Anterior cingulate cortex (tissue), 58 donors: Measurements from ENCODE around the gene KIRREL1.

Source experiments
- DNase-seq, 58 donors: peaks; one replicate each; lab custom pipeline; 2025; lab: John Stamatoyannopoulos, UW

The KIRREL1 gene

DNA sequence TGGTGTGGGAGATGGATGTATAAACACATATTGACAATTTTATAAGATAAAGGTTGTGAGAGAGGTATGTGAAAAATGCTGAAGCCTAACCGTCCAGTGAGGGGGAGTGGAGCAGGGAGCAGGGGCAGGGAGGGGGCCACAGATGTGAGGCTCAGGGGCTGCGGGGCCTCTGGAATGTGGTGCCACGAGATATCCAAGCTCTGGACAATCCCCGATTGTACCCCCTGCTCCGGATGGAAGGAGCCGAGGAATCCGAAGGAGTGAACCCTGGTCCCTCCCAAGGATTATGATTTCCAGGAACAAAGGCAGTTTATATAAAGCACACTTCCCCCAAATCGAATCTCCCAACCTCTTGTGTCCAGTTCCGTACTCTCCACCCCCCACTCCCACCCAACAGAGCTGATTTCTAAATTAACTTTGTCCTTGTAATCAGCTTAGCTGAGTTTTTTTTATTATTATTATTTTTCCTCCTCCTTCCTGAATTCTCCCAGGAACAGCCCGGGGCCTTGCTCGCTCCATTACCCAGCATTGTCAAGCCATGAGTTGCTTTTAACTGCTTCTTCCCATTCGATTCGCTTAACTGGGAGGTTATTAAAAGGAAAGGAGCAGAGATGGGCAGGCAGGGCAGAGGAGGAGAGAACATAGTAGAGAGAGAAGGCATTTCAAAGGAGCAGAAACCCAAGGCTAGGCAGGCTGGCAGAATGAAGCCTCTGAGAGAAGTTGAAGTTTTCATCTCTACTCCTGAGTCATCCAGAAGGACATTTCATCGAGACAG is 9.4 kb downstream of the KIRREL1 start:
- no peak for DNase-seq

DNA sequence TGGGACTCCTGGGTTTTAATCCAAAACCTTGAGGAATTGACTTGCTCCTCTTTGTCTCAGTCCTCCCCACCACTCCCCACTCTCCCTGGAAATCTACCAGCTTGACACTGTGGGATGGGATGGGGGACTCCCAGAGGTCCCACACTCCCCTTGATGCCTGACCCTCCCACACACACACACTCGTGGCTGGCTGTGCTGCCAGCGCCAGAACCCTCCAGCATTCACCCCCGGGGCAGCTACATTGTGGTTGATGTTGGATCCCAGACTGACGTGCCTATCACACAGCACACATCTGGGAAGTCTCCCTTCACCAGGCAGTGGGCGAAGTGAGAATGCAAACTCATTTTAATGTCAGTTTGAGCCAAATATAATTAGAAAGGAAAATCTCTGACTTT is 10.0 kb downstream of the KIRREL1 start:
- DNase-seq, result no peak

DNA sequence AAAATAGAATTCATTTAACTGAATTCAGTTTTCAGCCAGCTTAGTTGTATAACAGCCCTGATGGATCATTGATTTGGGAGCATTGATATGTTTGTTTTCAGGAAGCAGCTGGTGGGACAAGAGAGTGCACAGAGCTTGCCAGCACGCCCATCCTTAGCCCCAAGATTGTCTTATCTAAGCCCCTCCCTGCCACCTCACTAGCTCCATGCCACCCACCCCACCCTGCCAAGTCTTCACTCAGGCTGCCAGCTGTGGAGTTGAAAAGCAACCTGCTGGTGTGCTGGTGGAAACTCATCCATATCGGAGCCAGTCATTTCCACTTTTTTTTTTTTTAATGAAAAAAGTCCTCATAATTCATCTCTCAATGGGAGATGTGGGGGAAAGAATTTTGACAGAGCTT is 11.8 kb downstream of the KIRREL1 start:
- no peak for DNase-seq

DNA sequence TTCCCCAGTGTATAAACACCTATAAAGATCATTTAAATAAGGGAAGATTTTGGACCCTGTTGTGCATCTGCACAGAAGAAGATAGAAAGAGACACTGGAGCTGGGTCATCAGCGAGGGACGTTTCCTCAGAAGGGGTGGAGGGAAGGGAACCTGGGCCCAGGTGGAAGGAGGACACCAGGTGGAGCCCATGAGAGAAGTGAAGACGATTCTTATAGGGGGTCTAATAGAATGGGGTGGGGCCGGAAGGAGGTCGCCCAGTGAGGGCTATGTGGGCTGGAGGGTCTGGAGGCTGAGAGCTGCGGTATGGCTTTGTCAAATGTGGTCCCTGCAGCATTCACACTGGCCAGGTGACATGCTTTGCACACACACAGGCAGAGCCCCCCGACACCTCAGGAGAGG is 13.7 kb downstream of the KIRREL1 start:
- no peak for DNase-seq

DNA sequence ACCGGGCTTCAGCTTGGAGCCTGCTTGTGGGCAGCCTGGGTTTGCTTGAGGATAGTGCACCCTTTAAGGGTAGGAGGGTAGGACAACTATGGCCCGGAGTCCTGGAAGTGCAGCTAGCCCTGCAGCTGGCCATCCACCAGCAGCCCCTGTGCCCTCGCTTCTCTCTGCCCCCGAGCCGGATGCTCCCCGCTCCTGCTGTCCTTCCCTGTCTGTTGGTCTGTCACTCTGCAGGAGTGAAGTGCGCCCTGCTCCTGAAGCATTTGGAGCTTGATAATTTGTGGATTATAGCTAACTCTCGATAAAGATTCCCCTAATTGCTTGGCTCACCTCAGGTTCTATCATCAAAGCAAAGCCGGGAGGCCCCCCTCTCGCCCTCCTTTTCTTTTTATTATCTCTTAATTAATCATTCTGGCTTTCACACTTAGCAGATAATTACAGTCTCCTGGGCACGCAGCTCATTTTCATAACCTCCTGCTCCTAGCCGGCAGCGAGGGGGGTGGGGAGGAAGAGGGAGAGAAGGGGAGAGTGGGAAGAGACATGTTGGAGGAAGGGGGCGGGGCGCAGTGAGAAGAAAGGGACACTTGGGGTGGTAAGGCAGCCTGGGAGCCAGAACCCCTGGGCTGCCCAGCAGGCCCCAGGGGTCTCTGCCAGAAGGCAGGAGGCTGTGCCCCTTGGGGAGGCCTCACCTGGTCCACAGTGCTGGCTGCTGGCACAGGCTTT is 14.4 kb downstream of the KIRREL1 start:
- no peak for DNase-seq

DNA sequence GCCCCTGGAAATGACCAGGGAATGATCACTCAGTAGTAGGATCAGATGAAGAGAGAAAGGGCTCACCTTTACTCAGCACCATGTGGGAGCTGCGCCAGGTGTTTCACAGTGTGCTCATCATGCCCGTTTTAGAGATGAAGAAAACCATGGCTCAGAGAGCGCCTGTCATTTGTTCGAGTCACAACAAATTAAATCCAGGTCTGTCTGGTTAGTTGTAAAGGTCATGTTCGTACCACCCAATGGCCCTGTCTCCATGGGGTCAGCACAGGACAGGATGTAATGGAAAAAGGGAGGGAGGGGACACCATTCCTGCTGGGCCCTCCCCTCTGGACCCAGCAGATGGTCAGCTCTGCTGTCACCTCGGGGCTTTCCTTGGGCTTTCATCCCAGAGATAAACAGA is 15.2 kb downstream of the KIRREL1 start:
- DNase-seq, result no peak

DNA sequence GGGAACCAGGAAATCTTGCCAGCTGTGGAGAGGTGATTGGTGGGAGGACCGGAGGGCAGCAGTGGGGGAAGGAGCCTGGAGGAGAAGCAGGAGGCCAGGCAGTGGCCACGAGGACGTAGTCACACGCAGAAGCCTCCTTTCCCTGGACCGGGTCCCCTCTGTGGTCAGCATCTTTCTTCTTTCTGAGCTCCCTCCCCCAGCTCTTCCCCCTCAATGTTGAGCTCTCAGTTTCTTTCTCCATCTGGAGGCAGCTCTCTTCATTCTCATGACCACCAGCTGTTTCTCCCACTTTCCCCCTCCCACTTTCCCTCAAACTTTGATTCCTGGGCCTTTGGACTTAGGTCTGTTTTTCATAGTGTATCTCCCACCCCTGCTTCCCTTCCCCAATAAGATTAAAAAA is 18.3 kb downstream of the KIRREL1 start:
- DNase-seq, result no peak

DNA sequence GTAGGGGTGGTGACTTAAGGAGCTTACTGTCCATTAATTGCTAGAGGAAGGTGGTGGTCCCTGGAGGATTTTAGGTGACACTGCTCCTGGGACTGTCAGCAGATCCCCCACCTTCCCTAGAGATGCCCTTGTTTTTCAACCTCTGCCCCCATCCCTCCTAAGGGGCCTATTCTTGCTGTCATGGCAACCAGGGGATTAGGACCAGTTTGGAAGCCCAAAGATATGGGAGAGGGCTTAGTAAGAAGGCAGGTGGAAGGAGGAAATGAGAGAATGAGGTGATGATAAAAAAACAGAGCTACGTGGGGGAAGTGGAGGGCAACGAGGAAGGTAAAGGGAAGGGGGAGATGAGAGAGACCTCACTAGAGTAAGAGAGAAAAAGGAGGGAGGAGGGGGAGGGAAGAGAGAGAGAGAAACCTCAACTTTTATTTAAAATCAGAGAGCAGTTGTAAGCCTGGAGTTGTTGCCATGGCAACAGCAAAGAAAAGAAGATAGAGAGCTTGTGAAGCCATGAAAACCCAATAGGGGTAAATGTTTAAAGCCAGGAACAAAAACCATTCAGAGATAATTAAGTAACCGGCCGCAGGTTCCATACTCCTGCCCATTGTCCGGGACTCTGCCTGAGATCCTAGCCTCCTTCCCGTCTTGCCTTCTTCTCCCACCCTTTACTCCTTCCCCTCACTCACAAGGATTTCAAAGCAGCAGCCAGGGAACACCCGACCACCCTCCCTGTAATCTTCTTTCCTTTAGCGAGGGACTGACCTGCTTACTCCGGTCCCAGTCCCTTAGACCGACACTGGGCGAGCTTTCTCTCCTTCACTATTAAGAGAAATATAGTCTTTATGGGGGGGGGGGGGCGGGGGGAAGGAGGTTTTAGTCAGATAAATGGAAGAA is 20.6 kb downstream of the KIRREL1 start:
- peak in 5 of 58 donors; percentile 5 to 16 (median 8) for DNase-seq

DNA sequence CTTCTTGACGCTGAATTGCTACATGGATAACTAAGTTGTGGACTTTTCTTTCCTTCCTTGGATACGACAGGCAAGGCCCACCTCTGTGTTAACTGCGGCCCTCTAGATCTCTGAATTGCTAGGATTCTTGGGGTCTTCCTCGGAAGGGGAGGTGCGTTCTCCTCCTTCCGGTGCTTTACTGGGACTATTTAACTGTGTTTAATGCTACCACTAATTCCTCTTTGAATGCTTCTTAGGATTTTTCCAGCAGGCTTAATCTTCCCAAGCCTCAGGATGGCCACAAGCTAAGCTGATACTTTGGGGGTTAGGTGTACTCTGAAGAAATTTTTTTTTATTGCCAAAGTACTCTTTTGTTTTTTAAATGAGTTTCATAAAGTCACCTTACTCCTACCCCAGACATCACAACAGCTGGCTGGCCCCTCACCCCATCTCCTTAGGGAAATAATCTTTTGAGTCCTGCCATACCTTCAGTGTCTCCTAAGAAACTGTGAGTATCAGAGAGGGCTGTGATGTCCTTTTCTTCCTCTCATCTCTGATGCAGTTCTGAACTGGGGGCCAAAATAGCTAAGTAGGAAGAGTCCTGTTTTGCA is 21.4 kb downstream of the KIRREL1 start:
- no peak for DNase-seq

DNA sequence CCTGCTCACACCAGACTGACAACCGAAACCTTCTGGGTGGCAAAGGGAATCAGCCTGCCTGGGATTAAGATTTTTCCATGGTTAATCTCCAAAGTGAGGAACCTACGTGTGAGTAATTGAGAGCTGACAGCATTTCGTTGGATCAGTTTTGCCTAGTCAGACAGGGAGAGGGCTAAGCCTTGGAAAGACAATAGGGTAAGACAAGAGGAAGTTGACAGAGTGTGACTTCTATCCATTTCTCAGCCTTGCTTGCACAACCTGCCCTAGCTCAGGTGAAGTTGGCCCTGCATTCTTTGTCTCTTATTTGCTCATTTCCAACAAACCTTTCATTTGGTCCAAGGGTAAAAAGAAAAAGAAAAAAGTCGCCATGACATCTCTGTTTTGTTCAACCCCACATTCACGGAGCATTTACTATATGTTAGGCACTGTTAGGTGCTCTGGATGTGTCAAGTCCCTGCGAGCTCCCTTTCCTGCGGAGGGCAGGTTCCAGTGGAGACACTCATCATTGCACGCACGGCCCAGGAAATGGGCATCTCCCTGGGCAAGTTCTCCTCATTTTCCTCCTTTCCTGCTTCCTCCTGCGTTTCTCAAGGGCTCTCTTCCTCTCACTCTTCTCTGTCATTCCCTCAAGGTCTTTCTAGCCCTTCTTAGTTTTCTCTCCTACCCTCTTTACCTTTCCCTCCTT is 23.3 kb downstream of the KIRREL1 start:
- no peak for DNase-seq

DNA sequence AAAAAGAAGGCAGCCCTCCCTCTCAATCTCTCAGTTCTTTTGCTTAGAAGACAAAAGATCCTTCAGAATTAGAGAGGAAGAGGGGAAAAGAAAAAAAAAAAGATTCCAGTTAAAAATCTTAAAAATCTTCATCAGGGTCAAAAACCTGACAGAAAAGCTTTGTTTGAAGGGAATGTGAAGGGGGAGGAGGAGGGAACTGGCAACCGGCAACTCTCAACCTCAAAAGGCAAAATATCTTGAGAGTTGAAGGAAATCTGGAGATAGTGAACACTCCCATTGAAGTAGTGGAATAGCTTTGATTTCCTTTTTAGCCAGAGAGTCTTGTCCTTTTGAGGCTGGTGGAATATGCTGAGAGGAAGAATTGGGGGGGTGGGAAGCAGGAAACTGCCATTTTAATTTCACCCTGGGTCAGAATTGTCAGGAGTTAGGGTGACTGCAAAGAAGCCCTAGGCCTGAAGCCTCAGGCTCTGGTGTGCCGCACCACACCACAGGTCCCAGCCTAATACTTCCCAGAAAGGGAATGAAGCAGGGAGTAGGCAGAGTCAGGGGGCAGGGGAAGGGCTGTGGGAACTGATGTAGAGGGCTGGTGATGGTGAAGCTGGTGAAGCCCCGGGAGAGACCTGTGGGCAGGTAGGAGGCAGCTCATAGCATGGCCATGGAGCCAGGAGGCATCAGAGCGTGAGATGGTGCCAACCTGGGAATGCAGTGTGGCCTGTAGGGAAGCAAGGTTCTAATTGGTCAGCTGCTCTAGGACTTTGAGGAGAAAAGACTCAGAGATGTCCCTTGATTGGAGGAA is 24.6 kb downstream of the KIRREL1 start:
- DNase-seq, result no peak

DNA sequence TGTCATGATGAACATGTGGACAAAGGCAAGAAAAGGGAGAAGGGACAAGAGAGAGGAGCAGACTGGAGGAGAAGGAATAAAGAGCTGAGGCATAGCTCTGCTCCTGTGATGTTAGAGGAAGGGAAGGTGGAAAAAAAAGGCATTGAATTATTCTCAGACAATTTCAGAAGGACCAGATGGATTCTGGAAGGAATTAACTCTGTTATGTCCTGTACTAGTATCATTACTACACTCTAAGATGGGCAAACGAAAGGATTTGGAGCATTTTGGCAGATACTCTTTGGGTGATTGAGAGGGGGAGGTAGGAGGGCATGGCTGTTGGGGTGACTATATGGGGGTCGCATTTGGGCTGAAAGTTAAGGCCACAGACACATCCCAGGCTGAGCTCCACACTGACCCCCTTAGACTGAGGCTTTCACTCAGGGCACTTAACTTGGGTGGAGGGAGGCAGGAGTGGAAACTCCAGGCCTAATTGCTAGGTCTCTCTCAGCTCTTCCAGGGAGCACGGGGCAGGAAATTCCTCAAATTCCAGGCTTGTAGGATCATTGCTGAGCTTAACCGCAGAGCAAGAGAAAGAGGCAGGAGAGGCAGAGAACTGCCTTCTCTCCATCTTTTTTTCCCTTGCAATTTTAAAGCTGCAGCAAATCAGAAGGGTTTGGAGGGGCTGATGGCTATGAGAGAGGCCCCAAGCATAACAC is 25.9 kb downstream of the KIRREL1 start:
- no peak for DNase-seq

DNA sequence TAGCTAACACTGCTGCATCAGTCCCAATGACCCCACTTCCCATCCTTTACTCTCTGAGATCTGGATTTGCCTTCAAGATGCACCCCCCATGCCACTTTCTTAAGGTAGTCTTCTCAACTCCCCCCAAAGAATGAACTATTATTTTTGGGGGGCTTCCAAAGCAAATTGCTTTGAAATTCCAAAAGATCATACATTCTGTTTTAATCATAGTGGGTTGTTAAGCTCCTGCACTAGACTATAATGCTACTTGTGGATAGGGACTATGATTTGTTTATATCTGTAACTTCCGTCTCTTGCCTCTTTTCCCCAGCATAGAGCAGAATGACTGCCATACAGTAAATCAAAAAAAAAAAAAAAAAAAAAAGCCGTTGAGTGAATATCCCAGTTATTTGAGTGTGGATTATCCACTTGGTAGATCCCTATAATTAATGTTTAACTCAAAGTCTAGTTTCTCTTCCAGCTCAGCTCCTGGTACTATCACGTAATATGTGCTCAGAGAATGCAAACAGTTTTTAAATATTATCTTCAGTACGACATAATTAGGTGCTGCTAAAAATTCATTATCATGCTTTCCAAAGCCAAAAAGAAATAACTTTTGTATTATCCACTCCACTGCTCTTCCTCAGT is 26.9 kb downstream of the KIRREL1 start:
- DNase-seq, result no peak

DNA sequence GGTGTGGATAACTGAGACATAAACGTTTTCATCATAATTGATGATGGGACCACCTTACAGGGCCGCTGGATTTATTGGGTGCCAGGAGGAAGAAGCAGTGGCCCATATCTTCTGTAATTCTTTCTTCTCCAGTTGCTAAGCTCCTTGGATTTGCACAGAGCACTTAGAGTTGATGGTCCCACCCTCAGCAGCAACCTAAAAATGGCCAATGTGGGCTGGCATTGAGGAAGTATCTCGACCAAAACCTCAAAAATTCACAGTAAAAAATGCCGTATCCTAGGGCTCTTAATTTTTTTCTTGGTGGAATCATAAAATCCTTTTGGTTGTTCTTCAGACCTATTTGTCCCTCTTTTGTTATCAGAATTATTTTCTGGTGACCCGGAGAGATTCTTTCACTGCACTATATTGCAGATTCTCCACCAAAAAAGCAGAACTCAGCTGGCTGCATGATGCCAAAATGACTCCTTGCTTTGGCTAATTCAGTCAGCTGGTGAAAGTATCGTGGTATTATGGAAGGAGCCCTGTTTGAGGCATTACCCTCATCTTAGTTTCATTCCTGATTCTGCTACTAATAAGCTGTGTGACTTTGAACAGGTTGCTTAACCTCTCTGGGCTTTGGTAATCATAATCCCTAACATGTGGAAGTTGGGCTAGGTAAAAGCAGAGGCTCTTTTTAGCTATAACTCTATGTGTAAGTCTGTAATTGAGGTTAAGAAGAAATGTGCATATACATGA is 27.6 kb downstream of the KIRREL1 start:
- DNase-seq, result no peak

DNA sequence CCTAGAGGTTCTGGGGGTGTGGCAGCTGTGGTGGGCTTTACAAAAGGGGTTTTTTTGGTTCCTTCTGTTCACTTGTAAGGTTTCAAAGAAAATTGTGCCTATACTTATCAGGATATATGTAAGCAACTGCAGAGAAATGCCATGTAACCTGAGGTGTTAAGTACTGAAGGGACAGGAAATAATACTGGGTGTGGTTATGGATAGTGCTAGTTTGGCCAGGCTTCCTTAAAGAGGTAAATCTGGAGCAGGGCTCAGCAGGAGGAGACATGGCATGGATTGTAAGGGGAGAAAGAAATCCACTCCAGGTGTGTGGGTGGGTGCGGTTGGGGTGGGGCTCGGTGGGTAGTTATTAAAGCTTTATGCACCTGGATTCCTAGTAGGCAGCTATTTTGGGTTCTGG is 28.3 kb downstream of the KIRREL1 start:
- no peak for DNase-seq

DNA sequence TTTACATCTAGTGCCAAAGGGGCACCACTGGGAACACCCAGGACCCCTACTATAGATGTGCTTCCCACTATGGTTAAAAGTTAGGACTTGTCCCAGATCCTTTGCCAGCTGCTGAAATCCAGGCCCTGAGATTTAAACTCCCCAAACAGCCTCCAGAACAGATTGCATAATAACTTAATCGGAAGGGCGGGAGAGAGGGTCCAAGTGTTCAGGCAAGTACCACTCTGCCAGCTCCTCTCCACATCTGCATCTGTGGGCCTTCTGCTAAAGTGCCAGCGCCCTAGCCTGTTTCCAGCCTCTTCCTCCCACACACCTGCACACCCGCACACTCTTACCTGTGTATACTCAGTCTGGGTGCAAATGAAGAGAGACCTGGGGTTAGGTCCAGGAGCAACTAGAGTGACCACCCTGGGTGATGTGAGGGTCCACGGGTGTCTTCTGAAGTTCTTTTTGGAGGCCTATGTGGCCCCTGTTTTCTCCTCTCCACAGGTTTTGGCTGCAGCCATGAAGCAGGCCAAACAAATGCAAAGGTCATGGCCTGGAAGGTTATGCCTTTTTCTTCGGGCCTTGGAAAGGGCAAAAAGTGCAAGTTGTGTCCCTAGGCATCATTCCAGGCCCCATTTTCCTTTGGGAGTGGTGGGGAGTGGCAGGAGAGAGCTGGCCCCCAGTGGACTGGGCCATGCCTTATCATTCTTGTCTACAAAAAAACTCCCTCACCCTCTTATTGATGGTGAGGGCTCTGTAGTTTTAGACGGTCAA is 29.3 kb downstream of the KIRREL1 start:
- DNase-seq, result no peak

DNA sequence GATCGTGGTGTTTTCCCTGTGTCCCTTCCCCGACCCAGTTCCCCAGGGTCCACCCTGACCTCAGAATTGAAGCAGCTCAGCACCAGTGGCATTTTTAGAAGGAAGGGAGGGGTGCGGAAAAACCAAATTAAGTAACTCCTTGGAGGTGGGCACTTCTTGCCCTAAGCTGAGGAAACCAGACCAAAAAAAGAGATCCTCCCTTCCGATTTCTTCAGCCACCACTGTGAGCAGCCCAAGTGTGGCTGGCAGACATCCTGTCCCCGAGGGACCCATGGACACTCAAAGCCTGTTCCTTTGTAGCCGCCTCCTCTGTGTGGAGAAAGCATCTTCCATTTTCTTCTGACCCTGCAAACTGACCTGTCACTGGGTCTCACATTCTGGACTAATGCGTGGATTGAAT is 31.3 kb downstream of the KIRREL1 start:
- DNase-seq, result no peak
